Type B pancreatic cell (in vitro differentiated cells): ENCODE results near the gene SLC10A7. TPM values are rescaled to one million over a fixed set of nuclear protein-coding genes. Genes with fewer than 3 reads are reported as not detected.

ENCODE experiments used
- DNase-seq: peaks from one replicate; pipeline ENCODE4 v3.0.0; 2021; ENCODE audit warnings: mixed read lengths; ENCODE audit not compliant: unreplicated experiment; ENCODE audit errors: extremely low spot score
- H3K27ac Mint-ChIP-seq: 2 replicates; pipeline ENCODE4 v1.8.0; 2021; ENCODE audit warnings: mild to moderate bottlenecking, mixed read lengths
- H3K27me3 Mint-ChIP-seq: 2 replicates; pipeline ENCODE4 v1.8.0; 2021; ENCODE audit warnings: mixed read lengths
- H3K36me3 Mint-ChIP-seq: 2 replicates; pipeline ENCODE4 v1.8.0; 2021; ENCODE audit warnings: mixed read lengths
- H3K4me1 Mint-ChIP-seq: one replicate; pipeline ENCODE4 v1.8.0; 2021; ENCODE audit warnings: mixed read lengths; ENCODE audit not compliant: unreplicated experiment
- H3K4me3 Mint-ChIP-seq: 2 replicates; pipeline ENCODE4 v1.8.0; 2021; ENCODE audit warnings: mild to moderate bottlenecking, mixed read lengths
- H3K9me3 Mint-ChIP-seq: 2 replicates; pipeline ENCODE4 v1.8.0; 2021; ENCODE audit warnings: mixed read lengths
- total RNA-seq: library from RNA; stranded (reverse); gene quantifications from 2 replicates; pipeline ENCODE4 v1.2.1, GENCODE V29; 2021; ENCODE audit warnings: low replicate concordance
- TF ChIP-seq, protein P1 (sequence below): fragments of 200-600 bp; sonication (generic); conservative IDR thresholded peaks from 2 replicates; pipeline ENCODE4 v1.5.0; 2021; ENCODE audit warnings: antibody characterized with exemption, mild to moderate bottlenecking

The SLC10A7 gene
- total RNA-seq, 1 donor from 2014 or later, result 16.1 TPM

DNA sequence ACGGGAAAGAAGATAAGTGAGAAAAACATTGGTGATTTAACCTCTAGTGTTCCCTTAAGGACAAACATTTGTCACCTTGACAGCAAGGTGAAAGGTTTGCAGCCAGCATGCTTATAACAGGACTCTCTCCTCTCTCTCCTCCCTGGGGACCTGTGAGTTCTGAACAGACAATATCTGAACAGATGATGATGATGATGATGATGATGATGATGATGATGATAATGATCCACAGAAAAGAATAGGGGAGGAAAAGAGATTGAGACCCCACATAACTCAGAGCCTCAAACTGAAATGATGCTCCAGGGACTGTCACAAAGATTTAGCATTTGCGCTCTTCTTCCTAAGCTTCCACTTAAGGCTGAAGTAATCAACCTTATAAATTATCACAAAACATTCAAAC, 103.9 kb downstream of the SLC10A7 start:
- H3K9me3 Mint-ChIP-seq, result no peaks in the 10 kb centered on the region
- TF ChIP-seq, protein P1, sequence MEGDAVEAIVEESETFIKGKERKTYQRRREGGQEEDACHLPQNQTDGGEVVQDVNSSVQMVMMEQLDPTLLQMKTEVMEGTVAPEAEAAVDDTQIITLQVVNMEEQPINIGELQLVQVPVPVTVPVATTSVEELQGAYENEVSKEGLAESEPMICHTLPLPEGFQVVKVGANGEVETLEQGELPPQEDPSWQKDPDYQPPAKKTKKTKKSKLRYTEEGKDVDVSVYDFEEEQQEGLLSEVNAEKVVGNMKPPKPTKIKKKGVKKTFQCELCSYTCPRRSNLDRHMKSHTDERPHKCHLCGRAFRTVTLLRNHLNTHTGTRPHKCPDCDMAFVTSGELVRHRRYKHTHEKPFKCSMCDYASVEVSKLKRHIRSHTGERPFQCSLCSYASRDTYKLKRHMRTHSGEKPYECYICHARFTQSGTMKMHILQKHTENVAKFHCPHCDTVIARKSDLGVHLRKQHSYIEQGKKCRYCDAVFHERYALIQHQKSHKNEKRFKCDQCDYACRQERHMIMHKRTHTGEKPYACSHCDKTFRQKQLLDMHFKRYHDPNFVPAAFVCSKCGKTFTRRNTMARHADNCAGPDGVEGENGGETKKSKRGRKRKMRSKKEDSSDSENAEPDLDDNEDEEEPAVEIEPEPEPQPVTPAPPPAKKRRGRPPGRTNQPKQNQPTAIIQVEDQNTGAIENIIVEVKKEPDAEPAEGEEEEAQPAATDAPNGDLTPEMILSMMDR, result no peak
- H3K4me3 Mint-ChIP-seq, result no peak overlapping the region
- no peaks in the 10 kb centered on the region for H3K27me3 Mint-ChIP-seq
- no peak overlapping the region for H3K27ac Mint-ChIP-seq
- no peak for DNase-seq
- H3K4me1 Mint-ChIP-seq, result no peaks in the 10 kb centered on the region
- H3K36me3 Mint-ChIP-seq, result no peaks in the 10 kb centered on the region

DNA sequence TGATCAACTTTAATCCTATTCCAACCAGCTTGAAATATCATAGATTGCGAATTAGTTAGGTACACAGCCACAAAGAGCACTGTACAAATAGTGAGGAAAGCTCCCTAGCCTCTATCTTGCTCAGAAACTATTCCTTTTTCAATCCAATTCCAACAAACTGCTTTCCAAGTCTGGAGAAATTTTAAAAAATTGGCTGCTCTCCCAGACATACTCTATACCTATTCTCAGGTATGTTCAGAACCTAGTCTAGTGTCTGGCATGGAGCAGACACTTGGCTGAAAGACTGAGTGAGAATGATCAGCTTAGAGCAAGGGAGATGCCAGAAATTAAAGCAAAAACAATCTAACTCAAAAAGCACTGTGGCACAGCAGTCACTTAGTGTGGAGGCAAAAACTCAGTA, 105.9 kb downstream of the SLC10A7 start:
- Mint-ChIP-seq H3K4me3 (no peak overlapping the region), H3K27ac (no peak overlapping the region), H3K27me3 (no peaks in the 10 kb centered on the region), H3K36me3 (no peaks in the 10 kb centered on the region), H3K9me3 (no peaks in the 10 kb centered on the region), H3K4me1 (no peaks in the 10 kb centered on the region)
- TF ChIP-seq, protein P1, result no peak
- DNase-seq, result no peak

DNA sequence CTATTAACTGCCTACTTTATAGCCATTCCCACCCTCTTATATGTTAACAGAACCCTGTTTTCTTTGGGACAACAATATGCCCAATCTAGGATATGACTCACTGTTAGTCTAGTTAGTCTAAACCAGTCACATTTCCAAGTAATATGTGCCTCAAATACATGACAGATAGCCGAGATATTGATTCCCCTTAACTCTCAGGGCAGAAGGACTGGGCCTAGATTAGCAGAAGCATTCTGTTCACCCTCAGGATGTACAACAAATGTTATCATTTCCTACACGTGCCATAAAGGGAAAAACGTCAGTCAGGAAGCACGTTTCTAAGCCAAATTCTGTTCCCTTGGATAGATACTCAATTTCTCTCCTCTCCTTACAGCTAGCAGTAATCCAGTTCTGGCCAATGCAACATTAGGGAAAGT, 114.1 kb downstream of the SLC10A7 start:
- no peak for DNase-seq
- Mint-ChIP-seq H3K9me3 (no peaks in the 10 kb centered on the region), H3K4me1 (no peaks in the 10 kb centered on the region), H3K36me3 (no peaks in the 10 kb centered on the region), H3K27ac (no peak overlapping the region), H3K27me3 (no peaks in the 10 kb centered on the region), H3K4me3 (no peak overlapping the region)
- TF ChIP-seq, protein P1, result no peak

DNA sequence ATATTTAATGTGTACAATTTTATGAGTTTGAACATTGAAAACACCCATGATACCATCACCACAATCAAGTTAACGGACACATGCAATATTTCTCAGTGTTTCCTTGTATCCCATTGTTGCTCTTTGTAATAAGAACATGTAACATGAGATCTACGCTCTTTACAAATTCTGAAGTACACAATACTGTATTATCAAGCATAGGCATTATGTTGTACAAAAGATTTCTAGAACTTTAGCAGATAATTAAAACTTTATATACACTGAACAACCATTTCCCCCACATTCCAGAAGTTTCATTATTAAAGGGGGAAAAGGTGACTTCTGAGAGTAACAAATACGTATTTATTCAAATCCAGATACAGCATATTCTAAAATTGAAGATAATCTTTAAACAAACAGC, 114.5 kb downstream of the SLC10A7 start:
- Mint-ChIP-seq H3K27ac (no peak overlapping the region), H3K36me3 (no peaks in the 10 kb centered on the region), H3K27me3 (no peaks in the 10 kb centered on the region), H3K4me3 (no peak overlapping the region), H3K9me3 (no peaks in the 10 kb centered on the region), H3K4me1 (no peaks in the 10 kb centered on the region)
- no peak for DNase-seq
- TF ChIP-seq, protein P1, result no peak

DNA sequence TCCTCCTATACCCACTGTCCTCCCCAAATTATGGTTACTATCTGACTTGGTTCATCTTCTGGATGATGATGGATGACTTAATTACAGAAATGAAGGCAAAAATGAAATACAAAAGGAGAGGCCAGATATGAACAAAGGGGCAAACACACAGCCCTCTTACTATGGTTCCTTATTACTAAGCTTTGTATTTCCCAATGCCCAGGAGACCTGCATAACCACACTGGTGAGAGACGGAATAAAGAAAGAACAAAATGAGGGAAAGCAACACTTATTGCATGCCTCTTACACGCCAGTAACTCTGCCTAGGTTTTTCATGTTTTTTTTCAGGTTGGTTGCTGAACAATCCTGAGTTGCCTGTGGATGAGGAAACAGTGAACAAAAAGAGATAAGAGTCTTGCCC, 120.5 kb downstream of the SLC10A7 start:
- DNase-seq, result no peak
- Mint-ChIP-seq H3K9me3 (no peaks in the 10 kb centered on the region), H3K4me3 (no peak overlapping the region)

More for the DNA sequence above, 120.5 kb downstream of the SLC10A7 start:
- H3K27ac Mint-ChIP-seq, result no peak overlapping the region
- TF ChIP-seq, protein P1, result no peak
- H3K27me3 Mint-ChIP-seq, result no peaks in the 10 kb centered on the region
- H3K36me3 Mint-ChIP-seq, result no peaks in the 10 kb centered on the region
- no peaks in the 10 kb centered on the region for H3K4me1 Mint-ChIP-seq
